GM12878 (cell line): ENCODE measurements around the gene HIVEP3. TPM values are rescaled to one million over a fixed set of nuclear protein-coding genes. Genes with fewer than 3 reads are reported as not detected.

Experiments
- ATAC-seq: fragments of 200-7000 bp; cut with Tn5 transposase; 3 replicates; pipeline ENCODE4 v1.9.1; 2020; ENCODE audit warnings: mild to moderate bottlenecking, moderate library complexity
- BruUV-seq: library from RNA; stranded (reverse); fragments of 400-500 nt; replicated peaks from 2 replicates; lab custom pipeline; 2021; lab: Mats Ljungman, UMichigan
- CTCF ChIA-PET: fragments of 300-600 bp; sonication (Branson Sonifier 250); formaldehyde crosslinking; extraction: SDS; loops from one replicate; lab custom pipeline; 2021; ENCODE audit warnings: inconsistent platforms; lab: Yijun Ruan, JAX
- POLR2A ChIA-PET: fragments of 350-600 bp; formaldehyde crosslinking; extraction: SDS; loops from one replicate; lab custom pipeline; 2021; ENCODE audit warnings: inconsistent platforms; lab: Charles Lee
- RAD21 ChIA-PET: fragments of 300-600 bp; sonication (Branson Sonifier 250); formaldehyde crosslinking; loops from one replicate; lab custom pipeline; 2023; ENCODE audit warnings: antibody characterized with exemption; ENCODE audit not compliant: unreplicated experiment; lab: Charles Lee
- SMC1A ChIA-PET: fragments of 300-600 bp; sonication (Branson Sonifier 250); formaldehyde crosslinking; loops from one replicate; lab custom pipeline; 2023; ENCODE audit not compliant: unreplicated experiment, uncharacterized antibody; lab: Charles Lee
- DNase-seq: peaks from one replicate; pipeline ENCODE4 v3.0.0-alpha.2; 2011; ENCODE audit warnings: low read depth, low spot score
- FAIRE-seq: peaks from 3 replicates; lab custom pipeline; 2011; peaks lifted over from hg19 to GRCh38; lab: Jason Lieb, UNC
- H2AFZ ChIP-seq: 2 replicates; pipeline ENCODE4 v1.6.0; 2011; ENCODE audit warnings: low read depth, low read length, control low read depth; ENCODE audit not compliant: control insufficient read depth
- H3K27ac ChIP-seq: 2 replicates; pipeline ENCODE4 v1.5.1; 2011; ENCODE audit warnings: control low read depth; ENCODE audit not compliant: control insufficient read depth, insufficient read depth
- H3K27me3 ChIP-seq, 2 experiments: replicated peaks in 1 of 2; 2 replicates each; pipeline versions ENCODE4 v1.6.0 to v1.6.1; 2011; ENCODE audit warnings: low read length in 1 of 2; ENCODE audit not compliant: control insufficient read depth in 2 of 2, insufficient read depth in 2 of 2
- H3K36me3 ChIP-seq, 2 experiments: 2 replicates each; pipeline ENCODE4 v1.5.1; 2011; ENCODE audit warnings: low read length in 1 of 2; ENCODE audit not compliant: control insufficient read depth in 2 of 2, insufficient read depth in 2 of 2
- H3K4me1 ChIP-seq: 2 replicates; pipeline ENCODE4 v1.6.1; 2011; ENCODE audit warnings: mild to moderate bottlenecking, low read length, moderate library complexity, mixed read lengths; ENCODE audit not compliant: control insufficient read depth, insufficient read depth
- H3K4me2 ChIP-seq: 2 replicates; pipeline ENCODE4 v1.6.0; 2011; ENCODE audit warnings: control low read depth; ENCODE audit not compliant: control insufficient read depth, insufficient read depth
- H3K4me3 ChIP-seq: fragments of 200-600 bp; sonication (generic); 2 replicates; pipeline ENCODE4 v1.5.1; 2016
- H3K79me2 ChIP-seq: 2 replicates; pipeline ENCODE4 v1.6.0; 2011; ENCODE audit warnings: low read length; ENCODE audit not compliant: control insufficient read depth, insufficient read depth
- H3K9ac ChIP-seq: 2 replicates; pipeline ENCODE4 v1.8.0; 2011; ENCODE audit warnings: low read length, control low read depth, mixed read lengths; ENCODE audit not compliant: control insufficient read depth, insufficient read depth
- H3K9me3 ChIP-seq: replicated peaks from 3 replicates; pipeline ENCODE4 v1.5.1; 2011; ENCODE audit warnings: mild to moderate bottlenecking, low read length; ENCODE audit not compliant: control insufficient read depth, insufficient read depth
- H4K20me1 ChIP-seq: 2 replicates; pipeline ENCODE4 v1.6.0; 2011; ENCODE audit not compliant: control insufficient read depth, insufficient read depth
- ATF7 ChIP-seq: fragments of 450-650 bp; IDR thresholded peaks from 2 replicates; pipeline ENCODE4 v1.6.1; 2016; ENCODE audit warnings: low read depth, mild to moderate bottlenecking
- BCLAF1 ChIP-seq: fragments of 450-650 bp; IDR thresholded peaks from 2 replicates; pipeline ENCODE4 v1.6.1; 2017; ENCODE audit warnings: antibody characterized with exemption, mild to moderate bottlenecking, moderate library complexity
- BHLHE40 ChIP-seq, 2 experiments: fragments of 450-650 bp in 1 of 2; IDR thresholded peaks; 2 replicates each; pipeline ENCODE4 v1.6.1; 2011 to 2017; ENCODE audit warnings: low read depth in 2 of 2, borderline replicate concordance in 1 of 2, improper control_type of control experiment in 1 of 2, low read length in 1 of 2, mild to moderate bottlenecking in 1 of 2
- CEBPB ChIP-seq, 2 experiments: fragments of 150-350 bp in 1 of 2; IDR thresholded peaks; 2 replicates each; pipeline ENCODE4 v1.6.1; 2012 to 2014; ENCODE audit warnings: low read depth in 2 of 2, low read length in 2 of 2, borderline replicate concordance in 1 of 2, inconsistent platforms in 1 of 2
- E4F1 ChIP-seq: fragments of 450-650 bp; IDR thresholded peaks from 2 replicates; pipeline ENCODE4 v1.6.1; 2018; ENCODE audit warnings: borderline replicate concordance, mild to moderate bottlenecking; ENCODE audit not compliant: partially characterized antibody
- EGR1 ChIP-seq, 2 experiments: IDR thresholded peaks; 1 replicate in 1 of 2; 2 replicates in 1 of 2; pipeline ENCODE4 v1.6.1; 2011 to 2012; ENCODE audit warnings: low read depth in 2 of 2, low read length in 2 of 2, borderline replicate concordance in 1 of 2, mild to moderate bottlenecking in 1 of 2, moderate library complexity in 1 of 2
- HCFC1 ChIP-seq: fragments of 150-350 bp; IDR thresholded peaks from 2 replicates; pipeline ENCODE4 v1.6.1; 2014; ENCODE audit warnings: low read length
- NFIC ChIP-seq: IDR thresholded peaks from 2 replicates; pipeline ENCODE4 v1.6.1; 2012; ENCODE audit warnings: low read depth, mild to moderate bottlenecking, inconsistent platforms, low read length, moderate library complexity
- NR2C2 ChIP-seq: IDR thresholded peaks from 2 replicates; pipeline ENCODE4 v1.6.1; 2011; ENCODE audit warnings: borderline replicate concordance, low read depth; ENCODE audit not compliant: control insufficient read depth, insufficient read length
- POLR2AphosphoS2 ChIP-seq: IDR thresholded peaks from 2 replicates; pipeline ENCODE4 v1.6.1; 2011; ENCODE audit warnings: low read depth, mild to moderate bottlenecking, low read length, improper control_type of control experiment, moderate library complexity
- SIN3A ChIP-seq: IDR thresholded peaks from 2 replicates; pipeline ENCODE4 v1.6.1; 2012; ENCODE audit warnings: low read depth, low read length, improper control_type of control experiment
- ZBTB11 ChIP-seq: fragments of 450-650 bp; formaldehyde crosslinking; IDR thresholded peaks from 2 replicates; pipeline ENCODE4 v1.5.0; 2022; ENCODE audit warnings: mild to moderate bottlenecking, missing genetic modification characterization
- ZNF217 ChIP-seq: fragments of 450-650 bp; IDR thresholded peaks from 2 replicates; pipeline ENCODE4 v1.6.1; 2017; ENCODE audit warnings: antibody characterized with exemption, mild to moderate bottlenecking
- ZNF384 ChIP-seq: IDR thresholded peaks from 2 replicates; pipeline ENCODE4 v1.6.1; 2012; ENCODE audit warnings: low read depth, mild to moderate bottlenecking, low read length, improper control_type of control experiment, borderline replicate concordance
- WGBS: methylation state at CpG from one replicate; pipeline ENCODE4 v1.1.6; 2016; ENCODE audit warnings: low lambda C conversion rate; ENCODE audit not compliant: insufficient replicate concordance, insufficient coverage; ENCODE audit errors: missing lambda C conversion rate; 5-methylcytosine and 5-hydroxymethylcytosine counted together
- in situ Hi-C: fragments of 300-500 bp; cut with MboI; formaldehyde crosslinking; loops from 9 replicates; pipeline ENCODE4 v1.14.3; 2018; ENCODE audit warnings: mixed read lengths
- intact Hi-C: fragments of 100-400 bp; cut with micrococcal nuclease; formaldehyde crosslinking; loops from one replicate; pipeline ENCODE4 v1.14.2; 2022; ENCODE audit not compliant: unreplicated experiment
- polyA plus RNA-seq, 11 experiments: library from polyadenylated mRNA; depleted of rRNA in 4 of 11; unstranded in 6 of 11; stranded (reverse) in 5 of 11; fragments of >200 nt; fragmentation: Nextera tagmentation in 4 of 11; fragmentation: Illumina TruSeq in 1 of 11; extraction: Ambion mirVana in 4 of 11; extraction: Trizol in 1 of 11; gene quantifications; 1 replicate in 1 of 11; 2 replicates in 10 of 11; pipeline versions ENCODE4 v1.2.1 to v1.2.3, GENCODE V29; 2011 to 2016; ENCODE audit warnings: inconsistent platforms in 2 of 11, missing spikeins in 2 of 11, low read depth in 1 of 11
- total RNA-seq, 4 experiments: library from RNA; depleted of rRNA in 3 of 4; stranded (reverse); fragments of >200 nt in 3 of 4; fragmentation: Illumina TruSeq in 1 of 4; extraction: Trizol in 1 of 4; gene quantifications; 2 replicates each; pipeline versions ENCODE4 v1.2.1 to v1.2.3, GENCODE V29; 2013 to 2021

HIVEP3 gene
- total and polyA plus RNA-seq, 10 of the 15 experiments (the other 5 are each of a cell fraction or from before 2014, with no cell fraction given), result 1.8 to 13.6 (median 3.8) TPM

GRCh38 chr1:41515131-41515678, 403.5 kb downstream of the HIVEP3 start:
- intact Hi-C loops, result loop anchor here (5.0 kb wide), 1 partner anchor 352 kb away; no protein-coding TSS in a partner anchor
- no TSS peak for BruUV-seq
- ATAC-seq, result no peak
- no peak for DNase-seq
- no peak for FAIRE-seq
- CTCF ChIA-PET, result interaction anchor here (0.6 to 7.0 kb wide), 22 partner anchors 7 to 659 kb away, joined by 3 to 59 read pairs (median 4); no protein-coding TSS in a partner anchor
- RAD21 ChIA-PET, result interaction anchor here (1.0 to 2.2 kb wide), 4 partner anchors 22 to 658 kb away, joined by 3 to 9 read pairs (median 6); no protein-coding TSS in a partner anchor
- no peaks in the 10 kb centered on the region; a peak in 2 of 4 replicates for H3K36me3 ChIP-seq
- no peaks in the 10 kb centered on the region for H4K20me1 ChIP-seq
- 32% methylated on average over 5 of the region's 5 CpGs for WGBS
- no peak overlapping the region for H3K4me3 ChIP-seq
- POLR2A ChIA-PET, result interaction anchor here (1.6 kb wide), 1 partner anchor 297 kb away, joined by 3 read pairs; no protein-coding TSS in a partner anchor
- H3K4me1 ChIP-seq, result peaks cover 6% of the 10 kb centered on the region; the same call in 1 of the 2 replicates
- H3K9ac ChIP-seq, result no peak overlapping the region
- H2AFZ ChIP-seq, result no peak overlapping the region
- no peak overlapping the region for H3K27ac ChIP-seq
- no peaks in the 10 kb centered on the region for H3K79me2 ChIP-seq
- SMC1A ChIA-PET, result interaction anchor here (1.1 to 2.4 kb wide), 6 partner anchors 23 to 658 kb away, joined by 3 to 8 read pairs (median 5); no protein-coding TSS in a partner anchor
- H3K4me2 ChIP-seq, result no peak overlapping the region
- no peaks in the 10 kb centered on the region for H3K27me3 ChIP-seq
- no peaks in the 10 kb centered on the region for H3K9me3 ChIP-seq
- in situ Hi-C loops, result no loop called here
- TF ChIP-seq ZNF384 (no peak), ATF7 (no peak), ZBTB11 (CRISPR knock-in tag) (no peak), NFIC (no peak), ZNF217 (no peak), CEBPB (IDR thresholded peaks at IDR 0.05; ENCODE audit: borderline replicate concordance in 1 of 2, low read depth in 2 of 2, low read length in 2 of 2) (no peak), BHLHE40 (IDR thresholded peaks at IDR 0.05; ENCODE audit: borderline replicate concordance in 1 of 2, low read depth in 2 of 2, low read length in 1 of 2) (no peak), POLR2AphosphoS2 (no peak), E4F1 (no peak), NR2C2 (no peak), HCFC1 (no peak), SIN3A (no peak), BCLAF1 (no peak), EGR1 (IDR thresholded peaks at IDR 0.05; ENCODE audit: borderline replicate concordance in 1 of 2, low read depth in 2 of 2, low read length in 2 of 2) (no peak)
